Activated CD4-positive, alpha-beta T cell treated with anti-CD3 and anti-CD28 coated beads for 36 hours (primary cell): ENCODE measurements around the gene RASSF8. TPM values are rescaled to one million over a fixed set of nuclear protein-coding genes. Genes with fewer than 3 reads are reported as not detected.
A peak's percentile ranks its signal among the peaks of the same experiment; 100 is the strongest.

Experiments
- ATAC-seq: fragments of 200-7000 bp; cut with Tn5 transposase; one replicate; pipeline ENCODE4 v1.10.0; 2021; ENCODE audit warnings: mild to moderate bottlenecking, moderate library complexity
- CTCF ChIA-PET: fragments of 350-600 bp; sonication (Branson Sonifier 250); formaldehyde crosslinking; loops from one replicate; lab custom pipeline; 2021; ENCODE audit warnings: antibody characterized with exemption; lab: Charles Lee
- POLR2A ChIA-PET: fragments of 350-600 bp; sonication (Branson Sonifier 250); formaldehyde crosslinking; loops from one replicate; lab custom pipeline; 2021; ENCODE audit warnings: antibody characterized with exemption, inconsistent platforms; lab: Charles Lee
- DNase-seq: peaks from one replicate; pipeline ENCODE4 v3.0.0-alpha.2; 2020
- H3K27ac Mint-ChIP-seq: one replicate; pipeline ENCODE4 v1.8.0; 2021; ENCODE audit warnings: mixed read lengths
- H3K27me3 Mint-ChIP-seq: one replicate; pipeline ENCODE4 v1.8.0; 2021; ENCODE audit warnings: mixed read lengths
- H3K36me3 Mint-ChIP-seq: one replicate; pipeline ENCODE4 v1.8.0; 2021; ENCODE audit warnings: low read depth, mixed read lengths
- H3K4me1 Mint-ChIP-seq: one replicate; pipeline ENCODE4 v1.8.0; 2021; ENCODE audit warnings: mixed read lengths
- H3K4me3 Mint-ChIP-seq: one replicate; pipeline ENCODE4 v1.8.0; 2021; ENCODE audit warnings: mild to moderate bottlenecking, moderate library complexity, mixed read lengths
- H3K9me3 Mint-ChIP-seq: one replicate; pipeline ENCODE4 v1.8.0; 2021; ENCODE audit warnings: low read depth, mixed read lengths
- intact Hi-C, 2 experiments: fragments of 100-400 bp; cut with DNase I in 1 of 2; cut with micrococcal nuclease in 1 of 2; formaldehyde crosslinking; loops; one replicate each; pipeline versions ENCODE4 v1.14.2 to v1.15.1; 2022 to 2024; cut with DNase I, micrococcal nuclease
- total RNA-seq, 2 experiments: library from RNA; stranded (reverse); gene quantifications; one replicate each; pipeline ENCODE4 v1.2.3, GENCODE V29; 2021

Gene RASSF8
- total RNA-seq, 2 experiments from 2014 or later, result 1.2 to 1.3 TPM

DNA sequence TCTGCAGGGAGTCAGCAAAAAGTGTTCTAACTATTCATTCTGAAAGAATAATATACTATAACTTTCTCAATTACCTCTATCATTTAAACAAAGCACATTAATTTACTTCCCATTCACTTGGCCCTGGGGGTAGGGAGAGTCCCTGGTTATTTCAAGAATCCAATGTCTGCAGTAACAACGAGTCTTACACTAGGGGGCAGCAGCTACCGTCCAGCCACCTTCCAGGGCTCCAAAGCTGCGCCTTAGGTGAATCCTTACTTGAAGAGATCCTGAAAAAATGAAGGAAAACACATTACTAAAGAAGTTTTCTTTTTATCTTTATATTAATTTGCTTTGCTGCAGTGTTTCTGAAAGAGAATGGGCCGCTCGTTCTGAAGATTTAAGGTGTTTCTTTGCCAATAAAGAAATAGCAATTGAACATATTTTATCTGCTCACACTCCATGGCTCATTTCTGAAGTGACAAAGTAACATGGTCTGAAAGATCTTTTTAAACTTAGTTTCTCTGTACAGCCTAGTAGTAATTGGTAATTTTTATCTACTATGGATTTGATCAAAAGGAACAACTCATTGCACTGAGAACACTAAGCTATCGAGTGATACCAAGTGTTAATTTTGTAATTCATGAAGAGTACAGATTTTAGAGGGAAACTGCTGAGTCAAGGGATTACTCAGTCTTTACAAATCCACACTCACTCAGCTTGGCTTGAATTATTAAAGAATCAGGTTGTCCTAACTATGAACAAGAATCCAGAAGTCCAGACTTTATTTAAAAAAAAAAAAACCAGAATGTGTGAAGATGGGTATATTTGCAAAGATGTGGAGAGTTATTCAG, 138.8 kb downstream of the RASSF8 start:
- peak; percentile 73 for DNase-seq
- H3K9me3 Mint-ChIP-seq, result no peaks in the 10 kb centered on the region
- no peak overlapping the region for H3K4me3 Mint-ChIP-seq
- no peaks in the 10 kb centered on the region for H3K36me3 Mint-ChIP-seq
- POLR2A ChIA-PET, result interaction anchor here (0.6 kb wide), 1 partner anchor 1615 kb away, joined by 4 read pairs; no protein-coding TSS in a partner anchor
- CTCF ChIA-PET, result interaction anchor here (0.6 to 2.8 kb wide), 17 partner anchors 10 to 1026 kb away, joined by 3 to 12 read pairs (median 3); no protein-coding TSS in a partner anchor
- no peak overlapping the region for H3K27ac Mint-ChIP-seq
- intact Hi-C loops, result loop anchor here (1.0 to 2.0 kb wide), 7 partner anchors 428 to 788 kb away; no protein-coding TSS in a partner anchor
- H3K4me1 Mint-ChIP-seq, result no peaks in the 10 kb centered on the region
- peak; percentile 84 for ATAC-seq
- H3K27me3 Mint-ChIP-seq, result peaks cover 11% of the 10 kb centered on the region

DNA sequence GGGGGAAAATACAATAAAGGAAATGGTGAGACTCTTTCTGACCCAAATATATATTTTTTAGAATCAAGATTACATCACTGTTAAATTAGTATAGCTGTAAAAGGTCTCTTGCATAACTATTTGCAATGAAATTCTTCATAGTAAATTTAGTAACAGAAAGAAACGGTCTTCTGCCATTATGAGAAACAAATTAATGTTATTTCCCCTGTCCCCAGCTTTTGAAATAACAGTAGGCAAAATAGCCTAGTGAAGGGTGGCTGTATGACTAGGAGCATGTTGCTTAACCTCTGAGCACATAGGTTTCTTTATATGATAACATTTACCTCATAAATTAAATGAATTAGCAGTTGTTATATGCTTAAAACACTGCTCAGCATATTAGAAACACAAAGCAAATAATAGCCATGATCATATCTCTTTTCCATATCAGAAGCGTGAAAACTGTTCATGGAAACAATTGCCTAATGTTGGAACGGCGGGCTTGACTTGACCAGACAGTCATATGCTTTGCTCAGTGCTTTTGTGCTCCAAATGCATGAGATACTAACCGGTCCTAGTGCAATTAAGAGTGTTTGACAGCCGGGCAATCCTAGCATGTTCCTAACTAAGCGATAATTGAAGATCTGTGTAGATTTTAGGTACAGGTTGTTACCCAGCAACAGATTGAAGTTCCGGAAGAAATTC, 142.3 kb downstream of the RASSF8 start:
- POLR2A ChIA-PET, result no interaction called here
- intact Hi-C loops, result no loop called here
- Mint-ChIP-seq H3K27ac (no peak overlapping the region), H3K36me3 (no peaks in the 10 kb centered on the region), H3K27me3 (peaks cover 16% of the 10 kb centered on the region), H3K9me3 (no peaks in the 10 kb centered on the region), H3K4me3 (no peak overlapping the region), H3K4me1 (no peaks in the 10 kb centered on the region)
- CTCF ChIA-PET, result interaction anchor here (1.1 to 2.3 kb wide), 2 partner anchors 513 to 551 kb away, joined by 4 to 8 read pairs; no protein-coding TSS in a partner anchor
- no peak for DNase-seq
- no peak for ATAC-seq

DNA sequence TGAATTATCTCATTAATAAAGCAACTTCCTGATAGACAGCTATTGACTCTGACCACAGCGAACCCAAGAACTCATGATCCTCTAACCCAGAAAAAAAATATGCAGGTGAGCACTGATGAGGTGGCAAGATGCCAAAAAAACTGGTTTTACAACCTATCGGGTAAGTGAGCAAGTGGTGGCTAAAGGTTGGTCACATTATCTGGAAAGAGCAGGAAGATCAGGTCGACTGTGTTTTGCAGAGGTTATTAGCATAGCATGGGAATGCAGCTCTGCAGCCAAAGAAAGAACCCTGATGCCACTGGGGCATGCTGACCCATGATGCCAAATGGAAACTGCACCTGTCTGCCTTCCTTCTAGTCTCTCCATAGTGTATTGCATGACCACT, 142.9 kb downstream of the RASSF8 start:
- Mint-ChIP-seq H3K4me3 (no peak overlapping the region), H3K4me1 (no peaks in the 10 kb centered on the region), H3K27ac (no peak overlapping the region), H3K36me3 (no peaks in the 10 kb centered on the region), H3K27me3 (peaks cover 17% of the 10 kb centered on the region), H3K9me3 (no peaks in the 10 kb centered on the region)
- DNase-seq (no peak), ATAC-seq (no peak)
- CTCF ChIA-PET, result interaction anchor here (2.3 kb wide), 1 partner anchor 513 kb away, joined by 8 read pairs; no protein-coding TSS in a partner anchor
- intact Hi-C loops, result no loop called here
- POLR2A ChIA-PET, result no interaction called here

- Mint-ChIP-seq H3K27me3 (peaks cover 18% of the 10 kb centered on the region), H3K4me1 (no peaks in the 10 kb centered on the region), H3K36me3 (no peaks in the 10 kb centered on the region), H3K27ac (no peak overlapping the region), H3K9me3 (no peaks in the 10 kb centered on the region), H3K4me3 (no peak overlapping the region)
- ATAC-seq (no peak), DNase-seq (no peak)
- intact Hi-C loops, result no loop called here
- ChIA-PET CTCF (interaction anchor here (1.1 to 1.2 kb wide), 3 partner anchors 12 to 17 kb away, joined by 3 to 6 read pairs (median 3); no protein-coding TSS in a partner anchor), POLR2A (no interaction called here)
Observed at GRCh38 chr12:26101763-26102162, 143.3 kb downstream of the RASSF8 start.

GRCh38 chr12:26102953-26103352, 144.5 kb downstream of the RASSF8 start:
- intact Hi-C loops, result no loop called here
- Mint-ChIP-seq H3K4me3 (no peak overlapping the region), H3K27ac (no peak overlapping the region), H3K36me3 (no peaks in the 10 kb centered on the region), H3K27me3 (peaks cover 19% of the 10 kb centered on the region), H3K4me1 (no peaks in the 10 kb centered on the region), H3K9me3 (no peaks in the 10 kb centered on the region)
- CTCF ChIA-PET, result interaction anchor here (1.0 to 1.2 kb wide), 4 partner anchors 13 to 599 kb away, joined by 3 to 6 read pairs (median 4); no protein-coding TSS in a partner anchor
- ATAC-seq (no peak), DNase-seq (no peak)
- POLR2A ChIA-PET, result no interaction called here

DNA sequence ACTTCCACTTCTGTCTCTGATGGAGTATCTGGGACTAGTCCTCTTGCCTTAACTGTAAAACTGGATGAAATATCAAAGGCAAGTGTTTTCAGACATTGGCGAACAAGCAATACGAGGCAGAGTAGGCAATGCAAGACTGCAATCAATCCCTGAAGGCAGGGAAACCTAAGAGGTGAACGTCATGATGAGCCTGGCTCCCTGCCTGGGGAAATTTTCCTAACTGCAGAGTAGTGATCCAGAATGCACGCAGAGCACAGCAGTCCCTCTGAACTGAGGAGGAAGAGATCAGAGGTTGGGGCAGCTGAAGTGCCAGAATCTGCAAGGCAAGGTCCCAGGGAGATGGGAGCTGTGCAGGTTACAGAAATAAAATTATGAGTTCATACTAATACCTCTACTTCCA, 147.9 kb downstream of the RASSF8 start:
- no peak overlapping the region for H3K27ac Mint-ChIP-seq
- no peak for ATAC-seq
- H3K27me3 Mint-ChIP-seq, result peaks cover 11% of the 10 kb centered on the region

GRCh38 chr12:26108915-26109314, 150.4 kb downstream of the RASSF8 start:
- Mint-ChIP-seq H3K9me3 (no peaks in the 10 kb centered on the region), H3K27ac (no peak overlapping the region), H3K4me3 (no peak overlapping the region), H3K4me1 (peaks cover 4% of the 10 kb centered on the region), H3K36me3 (no peaks in the 10 kb centered on the region), H3K27me3 (peaks cover 18% of the 10 kb centered on the region)
- ChIA-PET CTCF (interaction anchor here (0.9 to 2.4 kb wide), 3 partner anchors 9 to 551 kb away, joined by 3 to 7 read pairs (median 4); no protein-coding TSS in a partner anchor), POLR2A (no interaction called here)
- intact Hi-C loops, result no loop called here
- ATAC-seq, result no peak
- DNase-seq, result no peak

More for the DNA sequence above, 147.9 kb downstream of the RASSF8 start:
- Mint-ChIP-seq H3K4me3 (no peak overlapping the region), H3K9me3 (no peaks in the 10 kb centered on the region), H3K36me3 (no peaks in the 10 kb centered on the region), H3K4me1 (no peaks in the 10 kb centered on the region)
- ChIA-PET POLR2A (no interaction called here), CTCF (interaction anchor here (1.6 to 2.4 kb wide), 2 partner anchors 9 to 16 kb away, joined by 7 to 8 read pairs; no protein-coding TSS in a partner anchor)
- intact Hi-C loops, result no loop called here
- DNase-seq, result no peak

- Mint-ChIP-seq H3K36me3 (no peaks in the 10 kb centered on the region), H3K27ac (no peak overlapping the region), H3K4me1 (peaks cover 5% of the 10 kb centered on the region), H3K4me3 (no peak overlapping the region), H3K9me3 (no peaks in the 10 kb centered on the region), H3K27me3 (peaks cover 18% of the 10 kb centered on the region)
- DNase-seq (no peak), ATAC-seq (no peak)
- ChIA-PET CTCF (interaction anchor here (0.9 to 1.8 kb wide), 2 partner anchors 10 to 550 kb away, joined by 3 to 4 read pairs; no protein-coding TSS in a partner anchor), POLR2A (interaction anchor here (0.5 kb wide), 1 partner anchor 622 kb away, joined by 3 read pairs; no protein-coding TSS in a partner anchor)
- intact Hi-C loops, result no loop called here
Observed at GRCh38 chr12:26109343-26109881, 150.9 kb downstream of the RASSF8 start.

GRCh38 chr12:26112232-26112631, 153.8 kb downstream of the RASSF8 start:
- CTCF ChIA-PET, result interaction anchor here (1.4 to 2.0 kb wide), 2 partner anchors 7 to 10 kb away, joined by 3 to 8 read pairs; no protein-coding TSS in a partner anchor
- POLR2A ChIA-PET, result no interaction called here

DNA sequence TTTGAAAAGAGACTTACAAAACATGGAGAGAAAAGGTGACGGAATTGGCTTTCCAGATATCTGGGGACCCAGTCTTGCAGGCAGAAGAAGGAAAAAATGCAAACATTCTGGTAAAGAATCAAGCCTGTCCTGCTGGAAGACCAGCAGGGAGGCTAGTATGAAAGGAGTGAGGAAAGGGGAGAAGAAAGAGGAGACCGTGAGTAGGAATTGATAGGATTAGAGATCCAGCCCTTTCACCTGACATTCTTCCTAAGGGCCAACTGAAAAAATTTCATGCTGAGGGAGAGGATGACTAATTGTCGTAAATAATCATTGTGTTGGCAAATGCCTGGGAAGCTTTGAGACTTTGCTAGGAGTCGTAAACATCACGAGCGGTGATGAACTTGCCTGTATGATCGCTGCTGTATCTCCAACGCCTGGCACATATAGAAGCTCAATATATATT, 154.2 kb downstream of the RASSF8 start:
- no peak overlapping the region for H3K4me3 Mint-ChIP-seq
- intact Hi-C loops, result loop anchor here (5.0 to 10.0 kb wide), 3 partner anchors 312 to 1130 kb away; partner anchors contain the start of gene STK38L (in 1 of the 2)
- ChIA-PET POLR2A (no interaction called here), CTCF (no interaction called here)
- H3K27me3 Mint-ChIP-seq, result peaks cover 33% of the 10 kb centered on the region
- H3K36me3 Mint-ChIP-seq, result no peaks in the 10 kb centered on the region
- no peaks in the 10 kb centered on the region for H3K9me3 Mint-ChIP-seq
- peaks cover 11% of the 10 kb centered on the region for H3K4me1 Mint-ChIP-seq
- no peak for DNase-seq
- H3K27ac Mint-ChIP-seq, result no peak overlapping the region
- ATAC-seq, result no peak

More at GRCh38 chr12:26112232-26112631, 153.8 kb downstream of the RASSF8 start:
- Mint-ChIP-seq H3K4me3 (no peak overlapping the region), H3K27me3 (peaks cover 30% of the 10 kb centered on the region), H3K27ac (no peak overlapping the region), H3K36me3 (no peaks in the 10 kb centered on the region), H3K9me3 (no peaks in the 10 kb centered on the region), H3K4me1 (peaks cover 11% of the 10 kb centered on the region)
- no peak for ATAC-seq
- intact Hi-C loops, result loop anchor here (5.0 to 10.0 kb wide), 3 partner anchors 313 to 1130 kb away; partner anchors contain the start of gene STK38L (in 1 of the 2)
- no peak for DNase-seq
